ENCODE data around the gene HDAC5. TPM values are rescaled to one million over a fixed set of nuclear protein-coding genes. Genes with fewer than 3 reads are reported as not detected.

The HDAC5 gene
- total and polyA plus RNA-seq, 2 donors = 17.0 to 34.4 TPM

- Histone ChIP-seq H3K36me3 (ENCODE audit: control insufficient read depth in 2 of 2, insufficient read depth in 2 of 2, low read length in 1 of 2) (peaks cover 9 to 15% of the 10 kb centered on the region in 2 donors), H3K27me3 (ENCODE audit: control insufficient read depth in 2 of 2, insufficient read depth in 1 of 2, low read length in 1 of 2) (no peaks in the 10 kb centered on the region), H3K4me1 (ENCODE audit: control insufficient read depth in 2 of 2, insufficient read depth in 2 of 2, low read length in 2 of 2) (peaks cover 10 to 27% of the 10 kb centered on the region in 2 donors), H3K9me3 (ENCODE audit: control insufficient read depth in 2 of 2, insufficient read depth in 1 of 2, low read length in 1 of 2) (no peaks in the 10 kb centered on the region), H3K4me3 (ENCODE audit: low read length in 2 of 2) (peak within 1 kb of the TSS; percentile 72 to 78), H3K27ac (ENCODE audit: low read depth in 1 of 2, low read length in 1 of 2) (peak within 1 kb of the TSS; percentile 75 to 81)
- DNase-seq (ENCODE audit: low read depth in 6 of 9, low spot score in 9 of 9) = peak in 6 of 9 donors; percentile 53 to 83 (median 60)
- WGBS = under 1% methylated on average over 53 of the region's 53 CpGs
Observed at GRCh38 chr17:44070455-44071197, 52.8 kb downstream of the HDAC5 start, which contains the start of gene G6PC3. TSS of gene G6PC3 (plus strand) at chr17:44070735. CDS start at chr17:44070966, 231 bp downstream.

- H3K4me1 ChIP-seq (ENCODE audit: control insufficient read depth in 2 of 2, insufficient read depth in 2 of 2, low read length in 2 of 2) = peaks cover 10 to 33% of the 10 kb centered on the region in 2 donors
- no peaks in the 10 kb centered on the region for H3K9me3 ChIP-seq (ENCODE audit: control insufficient read depth in 2 of 2, insufficient read depth in 1 of 2, low read length in 1 of 2)
- peak in 1 of 9 donors; percentile 7 for DNase-seq (ENCODE audit: low read depth in 6 of 9, low spot score in 9 of 9)
- peaks cover 3 to 9% of the 10 kb centered on the region in 2 donors for H3K36me3 ChIP-seq (ENCODE audit: control insufficient read depth in 2 of 2, insufficient read depth in 2 of 2, low read length in 1 of 2)
- 15% methylated on average over 7 of the region's 7 CpGs for WGBS
- no peaks in the 10 kb centered on the region for H3K27me3 ChIP-seq (ENCODE audit: control insufficient read depth in 2 of 2, insufficient read depth in 1 of 2, low read length in 1 of 2)
- peak overlapping the region; percentile 72 to 78 for H3K4me3 ChIP-seq (ENCODE audit: low read length in 2 of 2)
- peak overlapping the region in 1 of 2 donors; percentile 56 for H3K27ac ChIP-seq (ENCODE audit: low read depth in 1 of 2, low read length in 1 of 2)
Observed at GRCh38 chr17:44069974-44070454, 53.4 kb downstream of the HDAC5 start.

- Histone ChIP-seq H3K27me3 (ENCODE audit: control insufficient read depth in 2 of 2, insufficient read depth in 1 of 2, low read length in 1 of 2) (no peaks in the 10 kb centered on the region), H3K36me3 (ENCODE audit: control insufficient read depth in 2 of 2, insufficient read depth in 2 of 2, low read length in 1 of 2) (peaks cover 13 to 14% of the 10 kb centered on the region in 2 donors), H3K4me3 (ENCODE audit: low read length in 2 of 2) (no peak overlapping the region), H3K27ac (ENCODE audit: low read depth in 1 of 2, low read length in 1 of 2) (no peak overlapping the region), H3K9me3 (ENCODE audit: control insufficient read depth in 2 of 2, insufficient read depth in 1 of 2, low read length in 1 of 2) (no peaks in the 10 kb centered on the region), H3K4me1 (ENCODE audit: control insufficient read depth in 2 of 2, insufficient read depth in 2 of 2, low read length in 2 of 2) (peaks cover 10 to 34% of the 10 kb centered on the region in 2 donors)
- 96% methylated on average over 9 of the region's 9 CpGs for WGBS
- DNase-seq (ENCODE audit: low read depth in 6 of 9, low spot score in 9 of 9) = no peak
Observed at GRCh38 chr17:44067545-44067940, 55.9 kb downstream of the HDAC5 start.

GRCh38 chr17:44066204-44066930 is 57.1 kb downstream of the HDAC5 start, which contains the start of gene LSM12:
TSS of gene LSM12 (minus strand) at chr17:44066671. CDS start at chr17:44066587, 84 bp downstream.
- Histone ChIP-seq H3K4me1 (ENCODE audit: control insufficient read depth in 2 of 2, insufficient read depth in 2 of 2, low read length in 2 of 2) (peaks cover 4 to 28% of the 10 kb centered on the region in 2 donors), H3K9me3 (ENCODE audit: control insufficient read depth in 2 of 2, insufficient read depth in 1 of 2, low read length in 1 of 2) (no peaks in the 10 kb centered on the region), H3K27me3 (ENCODE audit: control insufficient read depth in 2 of 2, insufficient read depth in 1 of 2, low read length in 1 of 2) (no peaks in the 10 kb centered on the region), H3K27ac (ENCODE audit: low read depth in 1 of 2, low read length in 1 of 2) (peak within 1 kb of the TSS; percentile 77 to 93), H3K36me3 (ENCODE audit: control insufficient read depth in 2 of 2, insufficient read depth in 2 of 2, low read length in 1 of 2) (peaks cover 21 to 24% of the 10 kb centered on the region in 2 donors), H3K4me3 (ENCODE audit: low read length in 2 of 2) (peak within 1 kb of the TSS; percentile 65 to 83)
- whole genome bisulfite sequencing = under 1% methylated on average over 65 of the region's 65 CpGs
- DNase-seq (ENCODE audit: low read depth in 6 of 9, low spot score in 9 of 9) = peak; percentile 71 to 94 (median 85)

- 3% methylated on average over 9 of the region's 9 CpGs for WGBS
- no peaks in the 10 kb centered on the region for H3K27me3 ChIP-seq (ENCODE audit: control insufficient read depth in 2 of 2, insufficient read depth in 1 of 2, low read length in 1 of 2)
- no peaks in the 10 kb centered on the region for H3K9me3 ChIP-seq (ENCODE audit: control insufficient read depth in 2 of 2, insufficient read depth in 1 of 2, low read length in 1 of 2)
- H3K36me3 ChIP-seq (ENCODE audit: control insufficient read depth in 2 of 2, insufficient read depth in 2 of 2, low read length in 1 of 2) = peaks cover 24 to 26% of the 10 kb centered on the region in 2 donors
- peak overlapping the region; percentile 65 to 83 for H3K4me3 ChIP-seq (ENCODE audit: low read length in 2 of 2)
- peaks cover 0 to 23% of the 10 kb centered on the region in 2 donors for H3K4me1 ChIP-seq (ENCODE audit: control insufficient read depth in 2 of 2, insufficient read depth in 2 of 2, low read length in 2 of 2)
- peak overlapping the region; percentile 77 to 93 for H3K27ac ChIP-seq (ENCODE audit: low read depth in 1 of 2, low read length in 1 of 2)
- DNase-seq (ENCODE audit: low read depth in 6 of 9, low spot score in 9 of 9) = peak in 1 of 9 donors; percentile 29
Observed at GRCh38 chr17:44065668-44066203, 57.7 kb downstream of the HDAC5 start.

- no peak overlapping the region for H3K27ac ChIP-seq (ENCODE audit: low read depth in 1 of 2, low read length in 1 of 2)
- H3K4me1 ChIP-seq (ENCODE audit: control insufficient read depth in 2 of 2, insufficient read depth in 2 of 2, low read length in 2 of 2) = peaks cover 2 to 16% of the 10 kb centered on the region in 2 donors
- peaks cover 29 to 35% of the 10 kb centered on the region in 2 donors for H3K36me3 ChIP-seq (ENCODE audit: control insufficient read depth in 2 of 2, insufficient read depth in 2 of 2, low read length in 1 of 2)
- no peaks in the 10 kb centered on the region for H3K9me3 ChIP-seq (ENCODE audit: control insufficient read depth in 2 of 2, insufficient read depth in 1 of 2, low read length in 1 of 2)
- no peak overlapping the region for H3K4me3 ChIP-seq (ENCODE audit: low read length in 2 of 2)
- no peaks in the 10 kb centered on the region for H3K27me3 ChIP-seq (ENCODE audit: control insufficient read depth in 2 of 2, insufficient read depth in 1 of 2, low read length in 1 of 2)
- WGBS = 95% methylated on average over 10 of the region's 10 CpGs
- DNase-seq (ENCODE audit: low read depth in 6 of 9, low spot score in 9 of 9) = no peak
Observed at GRCh38 chr17:44063704-44064639, 59.5 kb downstream of the HDAC5 start.

GRCh38 chr17:44062871-44063270 is 60.6 kb downstream of the HDAC5 start:
- 98% methylated on average over 15 of the region's 15 CpGs for WGBS
- H3K36me3 ChIP-seq (ENCODE audit: control insufficient read depth in 2 of 2, insufficient read depth in 2 of 2, low read length in 1 of 2) = peaks cover 38 to 42% of the 10 kb centered on the region in 2 donors
- H3K4me1 ChIP-seq (ENCODE audit: control insufficient read depth in 2 of 2, insufficient read depth in 2 of 2, low read length in 2 of 2) = peaks cover 2 to 16% of the 10 kb centered on the region in 2 donors

GRCh38 chr17:44061446-44061845 is 62.0 kb downstream of the HDAC5 start:
- no peak overlapping the region for H3K4me3 ChIP-seq (ENCODE audit: low read length in 2 of 2)
- peaks cover 42 to 46% of the 10 kb centered on the region in 2 donors for H3K36me3 ChIP-seq (ENCODE audit: control insufficient read depth in 2 of 2, insufficient read depth in 2 of 2, low read length in 1 of 2)
- no peaks in the 10 kb centered on the region for H3K27me3 ChIP-seq (ENCODE audit: control insufficient read depth in 2 of 2, insufficient read depth in 1 of 2, low read length in 1 of 2)
- 98% methylated on average over 1 of the region's 1 CpG for WGBS
- DNase-seq (ENCODE audit: low read depth in 6 of 9, low spot score in 9 of 9) = no peak
- peaks cover 2 to 10% of the 10 kb centered on the region in 2 donors for H3K4me1 ChIP-seq (ENCODE audit: control insufficient read depth in 2 of 2, insufficient read depth in 2 of 2, low read length in 2 of 2)
- no peaks in the 10 kb centered on the region for H3K9me3 ChIP-seq (ENCODE audit: control insufficient read depth in 2 of 2, insufficient read depth in 1 of 2, low read length in 1 of 2)
- no peak overlapping the region for H3K27ac ChIP-seq (ENCODE audit: low read depth in 1 of 2, low read length in 1 of 2)

More at GRCh38 chr17:44062871-44063270, 60.6 kb downstream of the HDAC5 start:
- no peaks in the 10 kb centered on the region for H3K27me3 ChIP-seq (ENCODE audit: control insufficient read depth in 2 of 2, insufficient read depth in 1 of 2, low read length in 1 of 2)
- H3K9me3 ChIP-seq (ENCODE audit: control insufficient read depth in 2 of 2, insufficient read depth in 1 of 2, low read length in 1 of 2) = no peaks in the 10 kb centered on the region
- no peak overlapping the region for H3K27ac ChIP-seq (ENCODE audit: low read depth in 1 of 2, low read length in 1 of 2)
- H3K4me3 ChIP-seq (ENCODE audit: low read length in 2 of 2) = no peak overlapping the region
- DNase-seq (ENCODE audit: low read depth in 6 of 9, low spot score in 9 of 9) = no peak
